Neutrophil (primary cell): ENCODE measurements around the gene CDKAL1.
"Not testable (repeated sequence)": the region's sequence is repeated elsewhere in the genome, so short reads cannot be mapped to it uniquely, and the experiment has no call there.

Experiments used
- H3K27ac ChIP-seq: fragments of 200-600 bp; sonication (generic); 2 replicates; pipeline ENCODE4 v1.5.1; 2016; ENCODE audit warnings: mild to moderate bottlenecking, moderate library complexity
- H3K27me3 ChIP-seq: fragments of 200-600 bp; sonication (generic); 2 replicates; pipeline ENCODE4 v1.6.0; 2016; ENCODE audit warnings: mild to moderate bottlenecking
- H3K36me3 ChIP-seq: fragments of 200-600 bp; sonication (generic); 2 replicates; pipeline ENCODE4 v1.5.1; 2017
- H3K4me1 ChIP-seq, 2 experiments: fragments of 200-600 bp in 1 of 2; sonication (generic) in 1 of 2; 1 replicate in 1 of 2; 2 replicates in 1 of 2; pipeline versions ENCODE4 v1.5.1 to v1.6.1; 2013 to 2016; ENCODE audit warnings: low read depth in 1 of 2, low read length in 1 of 2, mild to moderate bottlenecking in 1 of 2, moderate library complexity in 1 of 2; ENCODE audit not compliant: control insufficient read depth in 1 of 2, insufficient read depth in 1 of 2
- H3K4me3 ChIP-seq, 2 experiments: fragments of 200-600 bp in 1 of 2; sonication (generic) in 1 of 2; 1 replicate in 1 of 2; 2 replicates in 1 of 2; pipeline ENCODE4 v1.5.1; 2013 to 2016; ENCODE audit warnings: low read depth in 1 of 2, low read length in 1 of 2, mild to moderate bottlenecking in 1 of 2, moderate library complexity in 1 of 2
- H3K9me3 ChIP-seq: fragments of 200-600 bp; sonication (generic); 2 replicates; pipeline ENCODE4 v1.5.1; 2016
- TF ChIP-seq, protein P1 (sequence below): fragments of 200-600 bp; sonication (generic); IDR thresholded peaks from 2 replicates; pipeline ENCODE4 v1.5.1; 2016; ENCODE audit warnings: antibody characterized with exemption

CDKAL1 gene

DNA sequence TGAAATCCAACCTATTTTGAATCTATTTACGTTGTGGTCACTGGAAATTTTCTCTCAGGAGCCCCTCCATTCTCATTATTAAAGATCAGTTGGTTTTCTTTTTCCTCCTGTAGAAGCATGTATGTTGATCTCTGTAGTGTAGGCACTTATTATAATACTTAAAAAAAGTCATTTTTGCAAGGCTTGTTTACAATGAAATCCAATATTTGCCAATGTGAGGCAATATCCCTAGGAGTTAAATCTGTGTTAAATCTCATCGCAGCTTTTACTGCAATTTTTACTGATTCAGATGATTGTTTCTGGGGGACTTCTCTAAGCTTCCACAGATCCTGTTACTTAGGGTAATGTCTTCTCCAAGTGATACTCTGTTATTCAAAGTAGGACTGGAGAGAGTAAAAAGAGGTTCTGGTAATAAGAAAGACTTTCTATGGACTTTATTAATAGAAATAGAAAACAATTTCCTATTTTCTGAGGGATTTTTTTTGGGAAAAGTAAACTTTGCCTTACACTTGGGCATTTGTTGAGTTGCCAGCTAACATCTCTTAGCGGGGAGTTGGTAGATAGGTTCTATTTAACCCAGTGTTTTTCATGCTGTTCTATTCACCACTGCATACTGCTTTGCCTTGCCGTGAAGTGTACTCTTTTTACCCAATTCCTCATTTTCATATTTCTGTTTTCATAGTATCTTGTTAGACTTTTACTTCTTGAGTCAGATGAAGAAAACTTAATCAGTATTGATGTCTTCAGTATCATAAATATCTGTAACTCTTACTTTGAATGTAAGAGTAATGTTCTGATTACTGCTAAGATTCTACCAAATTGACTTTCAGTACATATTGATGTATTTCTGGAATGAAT is 48.6 kb downstream of the CDKAL1 start:
- H3K4me3 ChIP-seq = no peak overlapping the region
- no peaks in the 10 kb centered on the region for H3K4me1 ChIP-seq
- H3K27me3 ChIP-seq = no peaks in the 10 kb centered on the region
- no peak overlapping the region for H3K27ac ChIP-seq
- H3K36me3 ChIP-seq = no peaks in the 10 kb centered on the region
- H3K9me3 ChIP-seq = no peaks in the 10 kb centered on the region
- TF ChIP-seq, protein P1, sequence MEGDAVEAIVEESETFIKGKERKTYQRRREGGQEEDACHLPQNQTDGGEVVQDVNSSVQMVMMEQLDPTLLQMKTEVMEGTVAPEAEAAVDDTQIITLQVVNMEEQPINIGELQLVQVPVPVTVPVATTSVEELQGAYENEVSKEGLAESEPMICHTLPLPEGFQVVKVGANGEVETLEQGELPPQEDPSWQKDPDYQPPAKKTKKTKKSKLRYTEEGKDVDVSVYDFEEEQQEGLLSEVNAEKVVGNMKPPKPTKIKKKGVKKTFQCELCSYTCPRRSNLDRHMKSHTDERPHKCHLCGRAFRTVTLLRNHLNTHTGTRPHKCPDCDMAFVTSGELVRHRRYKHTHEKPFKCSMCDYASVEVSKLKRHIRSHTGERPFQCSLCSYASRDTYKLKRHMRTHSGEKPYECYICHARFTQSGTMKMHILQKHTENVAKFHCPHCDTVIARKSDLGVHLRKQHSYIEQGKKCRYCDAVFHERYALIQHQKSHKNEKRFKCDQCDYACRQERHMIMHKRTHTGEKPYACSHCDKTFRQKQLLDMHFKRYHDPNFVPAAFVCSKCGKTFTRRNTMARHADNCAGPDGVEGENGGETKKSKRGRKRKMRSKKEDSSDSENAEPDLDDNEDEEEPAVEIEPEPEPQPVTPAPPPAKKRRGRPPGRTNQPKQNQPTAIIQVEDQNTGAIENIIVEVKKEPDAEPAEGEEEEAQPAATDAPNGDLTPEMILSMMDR = no peak

DNA sequence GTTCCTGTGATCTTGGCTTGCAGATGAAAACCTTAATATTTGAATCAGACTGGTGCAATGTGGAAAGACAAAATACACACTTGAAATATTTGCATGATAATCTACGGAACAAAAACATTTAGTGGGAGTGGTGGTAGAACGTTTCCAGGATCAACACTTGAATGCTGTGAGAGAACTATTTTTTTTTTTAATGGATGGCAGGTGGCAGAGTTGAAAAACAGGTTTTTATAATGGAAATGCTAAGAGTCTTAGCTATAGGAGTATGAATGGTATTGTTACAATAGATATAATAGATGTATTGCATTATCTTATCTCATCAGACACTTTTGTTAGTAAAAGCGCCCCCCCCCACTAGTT is 49.2 kb downstream of the CDKAL1 start:
- Histone ChIP-seq H3K4me3 (no peak overlapping the region), H3K27me3 (no peaks in the 10 kb centered on the region), H3K9me3 (no peaks in the 10 kb centered on the region), H3K27ac (no peak overlapping the region), H3K36me3 (no peaks in the 10 kb centered on the region), H3K4me1 (no peaks in the 10 kb centered on the region)
- TF ChIP-seq, protein P1 = no peak

DNA sequence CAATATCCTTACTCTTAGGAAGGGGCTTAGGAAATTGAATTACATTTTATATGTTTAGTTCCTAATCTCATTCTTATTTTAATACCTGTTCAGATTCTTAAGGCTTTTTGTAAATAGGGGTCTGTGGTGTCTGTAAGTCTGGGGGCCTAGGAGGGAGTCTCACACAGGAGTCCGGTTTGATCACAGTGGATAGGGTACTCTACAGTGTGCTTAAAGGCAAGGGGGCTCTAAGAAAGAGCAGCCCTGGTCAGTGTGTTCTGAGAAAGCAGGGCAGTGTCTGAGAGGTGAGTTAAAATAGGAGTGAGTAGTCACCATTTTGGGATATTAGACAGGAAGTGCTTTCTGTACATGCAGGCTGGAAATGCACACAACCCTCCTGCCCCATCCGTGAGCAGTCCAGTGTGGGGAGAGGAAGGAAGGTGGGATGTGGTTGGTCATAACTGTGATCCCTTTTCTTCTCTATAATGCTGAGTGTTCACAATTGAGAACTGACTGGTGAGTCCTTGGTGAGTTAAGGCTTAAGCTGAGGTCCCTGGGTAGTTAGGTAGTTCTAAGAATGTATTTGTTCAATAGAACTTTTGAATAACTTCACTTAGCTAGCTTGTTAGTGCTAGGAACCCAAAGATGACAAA is 50.0 kb downstream of the CDKAL1 start:
- no peak overlapping the region for H3K27ac ChIP-seq
- TF ChIP-seq, protein P1 = no peak

DNA sequence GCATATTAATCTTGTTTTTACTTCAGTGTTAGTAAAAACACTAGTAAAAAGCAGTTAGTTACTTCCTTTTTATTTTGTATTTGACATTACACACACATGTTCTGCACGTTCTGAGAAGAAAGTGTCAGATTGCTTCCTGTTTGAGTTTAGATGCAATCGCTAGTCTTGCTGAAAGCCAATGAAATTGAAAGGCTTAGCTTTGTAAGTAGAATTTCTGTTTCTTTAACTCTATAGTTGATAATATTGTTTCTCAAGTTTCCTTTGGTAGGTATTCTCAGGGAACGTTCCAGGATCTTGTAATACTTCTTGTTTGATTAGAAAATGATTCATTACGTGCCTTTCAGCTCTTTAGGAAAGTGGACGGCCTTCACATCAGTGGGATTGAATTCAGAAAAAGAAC is 55.0 kb downstream of the CDKAL1 start:
- no peaks in the 10 kb centered on the region for H3K36me3 ChIP-seq
- no peak overlapping the region for H3K27ac ChIP-seq
- no peaks in the 10 kb centered on the region for H3K27me3 ChIP-seq
- H3K4me3 ChIP-seq = no peak overlapping the region
- TF ChIP-seq, protein P1 = no peak
- H3K4me1 ChIP-seq = no peaks in the 10 kb centered on the region
- no peaks in the 10 kb centered on the region for H3K9me3 ChIP-seq

More for the DNA sequence above, 50.0 kb downstream of the CDKAL1 start:
- H3K27me3 ChIP-seq = no peaks in the 10 kb centered on the region
- H3K4me1 ChIP-seq = no peaks in the 10 kb centered on the region
- no peaks in the 10 kb centered on the region for H3K9me3 ChIP-seq
- H3K36me3 ChIP-seq = no peaks in the 10 kb centered on the region
- no peak overlapping the region for H3K4me3 ChIP-seq

DNA sequence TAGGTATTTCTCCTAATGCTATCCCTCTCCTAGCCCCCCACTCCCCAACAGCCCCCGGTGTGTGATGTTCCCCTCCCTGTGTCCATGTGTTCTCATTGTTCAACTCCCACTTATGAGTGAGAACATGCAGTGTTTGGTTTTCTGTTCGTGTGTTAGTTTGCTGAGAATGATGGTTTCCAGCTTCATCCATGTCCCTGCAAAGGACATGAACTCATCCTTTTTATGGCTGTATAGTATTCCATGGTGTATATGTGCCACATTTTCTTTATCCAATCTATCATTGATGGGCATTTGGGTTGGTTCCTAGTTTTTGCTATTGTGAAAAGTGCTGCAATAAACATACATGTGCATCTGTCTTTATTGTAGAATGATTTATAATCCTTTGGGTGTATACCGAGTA is 56.2 kb downstream of the CDKAL1 start:
- not testable (repeated sequence) for H3K4me3 ChIP-seq, H3K27ac ChIP-seq, H3K27me3 ChIP-seq, H3K36me3 ChIP-seq, H3K9me3 ChIP-seq, H3K4me1 ChIP-seq

DNA sequence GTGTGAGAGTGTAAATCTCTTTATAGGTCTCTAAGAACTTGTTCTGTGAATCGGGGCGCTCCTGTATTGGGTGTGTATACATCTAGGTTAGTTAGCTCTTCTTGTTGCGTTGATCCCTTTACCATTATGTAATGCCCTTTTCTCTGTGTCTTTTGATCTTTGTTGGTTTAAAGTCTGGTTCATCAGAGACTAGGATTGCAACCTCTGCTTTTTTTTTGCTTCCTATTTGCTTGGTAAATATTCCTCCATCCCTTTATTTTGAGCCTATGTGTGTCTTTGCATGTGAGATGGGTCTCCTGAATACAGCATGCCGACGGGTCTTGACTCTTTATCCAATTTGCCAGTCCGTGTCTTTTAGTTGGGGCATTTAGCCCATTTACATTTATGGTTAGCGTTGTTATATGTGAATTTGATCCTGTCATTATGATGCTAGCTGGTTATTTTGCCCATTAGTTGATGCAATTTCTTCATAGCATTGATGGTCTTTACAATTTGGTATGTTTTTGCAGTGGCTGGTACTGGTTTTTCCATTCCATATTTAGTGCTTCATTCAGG is 60.1 kb downstream of the CDKAL1 start:
- H3K27ac ChIP-seq, H3K4me1 ChIP-seq, H3K9me3 ChIP-seq, H3K36me3 ChIP-seq, H3K4me3 ChIP-seq, H3K27me3 ChIP-seq: not testable (repeated sequence)
